ENCODE results near the gene GAS6.

The GAS6 gene

GRCh38 chr13:113810640-113811039 is 53.2 kb downstream of the GAS6 start:
- Histone ChIP-seq H3K36me3 (ENCODE audit: control insufficient read depth, insufficient read depth, low read length) (no peaks in the 10 kb centered on the region), H3K4me3 (ENCODE audit: low read depth, low read length) (no peak overlapping the region), H3K27me3 (ENCODE audit: control insufficient read depth, insufficient read depth, low read length) (no peaks in the 10 kb centered on the region), H3K9me3 (ENCODE audit: control insufficient read depth, insufficient read depth, low read length) (peaks cover 9% of the 10 kb centered on the region), H3K4me1 (ENCODE audit: control insufficient read depth, insufficient read depth, low read length) (no peaks in the 10 kb centered on the region), H3K9ac (ENCODE audit: low read depth, low read length) (no peak overlapping the region)

GRCh38 chr13:113809934-113810333 is 53.9 kb downstream of the GAS6 start:
- H3K9ac ChIP-seq (ENCODE audit: low read depth, low read length), result no peak overlapping the region
- H3K4me1 ChIP-seq (ENCODE audit: control insufficient read depth, insufficient read depth, low read length), result no peaks in the 10 kb centered on the region
- no peaks in the 10 kb centered on the region for H3K36me3 ChIP-seq (ENCODE audit: control insufficient read depth, insufficient read depth, low read length)
- no peaks in the 10 kb centered on the region for H3K27me3 ChIP-seq (ENCODE audit: control insufficient read depth, insufficient read depth, low read length)
- no peak overlapping the region for H3K4me3 ChIP-seq (ENCODE audit: low read depth, low read length)
- H3K9me3 ChIP-seq (ENCODE audit: control insufficient read depth, insufficient read depth, low read length), result peaks cover 9% of the 10 kb centered on the region

- H3K36me3 ChIP-seq (ENCODE audit: control insufficient read depth, insufficient read depth, low read length), result no peaks in the 10 kb centered on the region
- no peak overlapping the region for H3K4me3 ChIP-seq (ENCODE audit: low read depth, low read length)
- H3K4me1 ChIP-seq (ENCODE audit: control insufficient read depth, insufficient read depth, low read length), result no peaks in the 10 kb centered on the region
- H3K27me3 ChIP-seq (ENCODE audit: control insufficient read depth, insufficient read depth, low read length), result no peaks in the 10 kb centered on the region
- no peak overlapping the region for H3K9ac ChIP-seq (ENCODE audit: low read depth, low read length)
- H3K9me3 ChIP-seq (ENCODE audit: control insufficient read depth, insufficient read depth, low read length), result peaks cover 9% of the 10 kb centered on the region
Measured at GRCh38 chr13:113808058-113808834, 55.6 kb downstream of the GAS6 start.

- H3K4me1 ChIP-seq (ENCODE audit: control insufficient read depth, insufficient read depth, low read length), result no peaks in the 10 kb centered on the region
- no peaks in the 10 kb centered on the region for H3K27me3 ChIP-seq (ENCODE audit: control insufficient read depth, insufficient read depth, low read length)
- H3K36me3 ChIP-seq (ENCODE audit: control insufficient read depth, insufficient read depth, low read length), result peaks cover 4% of the 10 kb centered on the region
- no peak overlapping the region for H3K4me3 ChIP-seq (ENCODE audit: low read depth, low read length)
- H3K9me3 ChIP-seq (ENCODE audit: control insufficient read depth, insufficient read depth, low read length), result peaks cover 9% of the 10 kb centered on the region
- no peak overlapping the region for H3K9ac ChIP-seq (ENCODE audit: low read depth, low read length)
Measured at GRCh38 chr13:113806526-113806925, 57.4 kb downstream of the GAS6 start.

GRCh38 chr13:113806104-113806471 is 57.8 kb downstream of the GAS6 start:
- Histone ChIP-seq H3K9ac (ENCODE audit: low read depth, low read length) (no peak overlapping the region), H3K9me3 (ENCODE audit: control insufficient read depth, insufficient read depth, low read length) (peaks cover 9% of the 10 kb centered on the region), H3K36me3 (ENCODE audit: control insufficient read depth, insufficient read depth, low read length) (peaks cover 4% of the 10 kb centered on the region), H3K4me1 (ENCODE audit: control insufficient read depth, insufficient read depth, low read length) (no peaks in the 10 kb centered on the region), H3K27me3 (ENCODE audit: control insufficient read depth, insufficient read depth, low read length) (no peaks in the 10 kb centered on the region), H3K4me3 (ENCODE audit: low read depth, low read length) (no peak overlapping the region)

GRCh38 chr13:113805431-113806103 is 58.3 kb downstream of the GAS6 start:
- Histone ChIP-seq H3K27me3 (ENCODE audit: control insufficient read depth, insufficient read depth, low read length) (no peaks in the 10 kb centered on the region), H3K9me3 (ENCODE audit: control insufficient read depth, insufficient read depth, low read length) (peaks cover 9% of the 10 kb centered on the region), H3K36me3 (ENCODE audit: control insufficient read depth, insufficient read depth, low read length) (peaks cover 4% of the 10 kb centered on the region), H3K4me1 (ENCODE audit: control insufficient read depth, insufficient read depth, low read length) (no peaks in the 10 kb centered on the region), H3K9ac (ENCODE audit: low read depth, low read length) (no peak overlapping the region), H3K4me3 (ENCODE audit: low read depth, low read length) (no peak overlapping the region)

- Histone ChIP-seq H3K27me3 (ENCODE audit: control insufficient read depth, insufficient read depth, low read length) (no peaks in the 10 kb centered on the region), H3K36me3 (ENCODE audit: control insufficient read depth, insufficient read depth, low read length) (peaks cover 4% of the 10 kb centered on the region), H3K4me3 (ENCODE audit: low read depth, low read length) (no peak overlapping the region), H3K4me1 (ENCODE audit: control insufficient read depth, insufficient read depth, low read length) (no peaks in the 10 kb centered on the region), H3K9me3 (ENCODE audit: control insufficient read depth, insufficient read depth, low read length) (peaks cover 8% of the 10 kb centered on the region), H3K9ac (ENCODE audit: low read depth, low read length) (no peak overlapping the region)
Measured at GRCh38 chr13:113804703-113805430, 59.0 kb downstream of the GAS6 start.

- Histone ChIP-seq H3K9me3 (ENCODE audit: control insufficient read depth, insufficient read depth, low read length) (peaks cover 5% of the 10 kb centered on the region), H3K4me1 (ENCODE audit: control insufficient read depth, insufficient read depth, low read length) (no peaks in the 10 kb centered on the region), H3K36me3 (ENCODE audit: control insufficient read depth, insufficient read depth, low read length) (peaks cover 4% of the 10 kb centered on the region), H3K9ac (ENCODE audit: low read depth, low read length) (no peak overlapping the region), H3K4me3 (ENCODE audit: low read depth, low read length) (no peak overlapping the region), H3K27me3 (ENCODE audit: control insufficient read depth, insufficient read depth, low read length) (no peaks in the 10 kb centered on the region)
Measured at GRCh38 chr13:113804017-113804702, 59.7 kb downstream of the GAS6 start.

- Histone ChIP-seq H3K27me3 (ENCODE audit: control insufficient read depth, insufficient read depth, low read length) (no peaks in the 10 kb centered on the region), H3K9ac (ENCODE audit: low read depth, low read length) (no peak overlapping the region), H3K4me1 (ENCODE audit: control insufficient read depth, insufficient read depth, low read length) (no peaks in the 10 kb centered on the region), H3K4me3 (ENCODE audit: low read depth, low read length) (no peak overlapping the region), H3K36me3 (ENCODE audit: control insufficient read depth, insufficient read depth, low read length) (peaks cover 4% of the 10 kb centered on the region), H3K9me3 (ENCODE audit: control insufficient read depth, insufficient read depth, low read length) (peaks cover 5% of the 10 kb centered on the region)
Measured at GRCh38 chr13:113803409-113804016, 60.4 kb downstream of the GAS6 start.

- no peak overlapping the region for H3K9ac ChIP-seq (ENCODE audit: low read depth, low read length)
- H3K27me3 ChIP-seq (ENCODE audit: control insufficient read depth, insufficient read depth, low read length), result no peaks in the 10 kb centered on the region
- H3K4me1 ChIP-seq (ENCODE audit: control insufficient read depth, insufficient read depth, low read length), result no peaks in the 10 kb centered on the region
- peaks cover 4% of the 10 kb centered on the region for H3K36me3 ChIP-seq (ENCODE audit: control insufficient read depth, insufficient read depth, low read length)
- no peak overlapping the region for H3K4me3 ChIP-seq (ENCODE audit: low read depth, low read length)
- H3K9me3 ChIP-seq (ENCODE audit: control insufficient read depth, insufficient read depth, low read length), result no peaks in the 10 kb centered on the region
Measured at GRCh38 chr13:113802761-113803160, 61.1 kb downstream of the GAS6 start.

GRCh38 chr13:113802090-113802531 is 61.8 kb downstream of the GAS6 start:
- Histone ChIP-seq H3K27me3 (ENCODE audit: control insufficient read depth, insufficient read depth, low read length) (no peaks in the 10 kb centered on the region), H3K4me1 (ENCODE audit: control insufficient read depth, insufficient read depth, low read length) (no peaks in the 10 kb centered on the region), H3K9me3 (ENCODE audit: control insufficient read depth, insufficient read depth, low read length) (no peaks in the 10 kb centered on the region), H3K4me3 (ENCODE audit: low read depth, low read length) (no peak overlapping the region), H3K9ac (ENCODE audit: low read depth, low read length) (no peak overlapping the region), H3K36me3 (ENCODE audit: control insufficient read depth, insufficient read depth, low read length) (peaks cover 4% of the 10 kb centered on the region)
